HepG2 (cell line): ENCODE results near the gene IL22RA1. TPM values are rescaled to one million over a fixed set of nuclear protein-coding genes. Genes with fewer than 3 reads are reported as not detected.

Source experiments
- ATAC-seq: fragments of 200-7000 bp; cut with Tn5 transposase; 3 replicates; pipeline ENCODE4 v1.9.1; 2020; ENCODE audit warnings: mild to moderate bottlenecking, moderate library complexity
- Bru-seq: library from RNA; stranded (reverse); fragments of 400-500 nt; gene quantifications from one replicate; lab custom pipeline; 2021; lab: Mats Ljungman, UMichigan
- BruChase-seq, 2 experiments: library from RNA; stranded (reverse); fragments of 400-500 nt; gene quantifications; one replicate each; lab custom pipeline; 2021; lab: Mats Ljungman, UMichigan
- BruUV-seq: library from RNA; stranded (reverse); fragments of 400-500 nt; replicated peaks from 2 replicates; lab custom pipeline; 2021; lab: Mats Ljungman, UMichigan
- CTCF ChIA-PET: fragments of 300-600 bp; formaldehyde crosslinking; extraction: SDS; loops from one replicate; lab custom pipeline; 2021; ENCODE audit warnings: low total read pairs, inconsistent platforms, low intra/inter-chr PET ratio; lab: Yijun Ruan, JAX
- POLR2A ChIA-PET: fragments of 350-600 bp; sonication (Branson Sonifier 250); formaldehyde crosslinking; loops from one replicate; lab custom pipeline; 2020; ENCODE audit warnings: antibody characterized with exemption, inconsistent platforms; lab: Yijun Ruan, JAX
- DNase-seq: peaks from one replicate; pipeline ENCODE4 v3.0.0-alpha.2; 2015; ENCODE audit warnings: low spot score
- FAIRE-seq: peaks from 3 replicates; lab custom pipeline; 2011; peaks lifted over from hg19 to GRCh38; lab: Jason Lieb, UNC
- H2AFZ ChIP-seq: one replicate; pipeline ENCODE4 v1.6.1; 2011; ENCODE audit warnings: low read length, inconsistent platforms
- H3K27ac ChIP-seq: fragments of 300-600 bp; 3 replicates; pipeline ENCODE4 v1.8.0; 2011; ENCODE audit warnings: mixed run types, mild to moderate bottlenecking, mixed read lengths, low read length, inconsistent platforms; ENCODE audit not compliant: insufficient read depth; ENCODE audit errors: extremely low read length
- H3K27me3 ChIP-seq, 2 experiments: fragments of 200-600 bp in 1 of 2; 2 replicates in 1 of 2; 3 replicates in 1 of 2; pipeline versions ENCODE4 v1.6.0 to v1.8.0; 2011; ENCODE audit warnings: low read length in 2 of 2, mild to moderate bottlenecking in 2 of 2, moderate library complexity in 2 of 2, inconsistent platforms in 1 of 2; ENCODE audit not compliant: insufficient read depth in 2 of 2, control insufficient read depth in 1 of 2
- H3K36me3 ChIP-seq, 2 experiments: fragments of 200-600 bp in 1 of 2; replicated peaks in 1 of 2; 2 replicates in 1 of 2; 3 replicates in 1 of 2; pipeline versions ENCODE4 v1.5.1 to v1.8.0; 2011; ENCODE audit warnings: low read length in 2 of 2, inconsistent platforms in 1 of 2; ENCODE audit not compliant: insufficient read depth in 2 of 2, control insufficient read depth in 1 of 2
- H3K4me1 ChIP-seq: 2 replicates; pipeline ENCODE4 v1.5.1; 2012; ENCODE audit warnings: low read length, inconsistent platforms; ENCODE audit not compliant: insufficient read depth
- H3K4me2 ChIP-seq: 2 replicates; pipeline ENCODE4 v1.6.0; 2011; ENCODE audit warnings: low read depth, low read length, inconsistent platforms
- H3K4me3 ChIP-seq, 3 experiments: fragments of 200-600 bp in 1 of 3; sonication (generic), shearing (Covaris generic) in 1 of 3; replicated peaks in 1 of 3; 2 replicates each; pipeline ENCODE4 v1.5.1; 2011 to 2016; ENCODE audit warnings: low read length in 3 of 3, inconsistent platforms in 2 of 3, low read depth in 2 of 3, mild to moderate bottlenecking in 2 of 3, control low read depth in 1 of 3, mixed read lengths in 1 of 3; ENCODE audit not compliant: insufficient read depth in 1 of 3
- H3K79me2 ChIP-seq: one replicate; pipeline ENCODE4 v1.6.1; 2011; ENCODE audit warnings: low read length, inconsistent platforms; ENCODE audit not compliant: insufficient read depth
- H3K9ac ChIP-seq: 2 replicates; pipeline ENCODE4 v1.6.0; 2011; ENCODE audit warnings: mild to moderate bottlenecking, low read depth, low read length, inconsistent platforms; ENCODE audit not compliant: insufficient read depth
- H3K9me3 ChIP-seq: 2 replicates; pipeline ENCODE4 v1.5.1; 2012; ENCODE audit warnings: mild to moderate bottlenecking, low read length
- H4K20me1 ChIP-seq: 2 replicates; pipeline ENCODE4 v1.6.0; 2011; ENCODE audit warnings: inconsistent platforms, mild to moderate bottlenecking, low read length, moderate library complexity; ENCODE audit not compliant: insufficient read depth
- FOXO1 ChIP-seq: sonication (generic); formaldehyde crosslinking; IDR thresholded peaks from 2 replicates; pipeline ENCODE4 v1.4.0; 2020; ENCODE audit warnings: missing genetic modification reagents
- GATAD2A ChIP-seq: IDR thresholded peaks from 2 replicates; pipeline ENCODE4 v1.6.1; 2016
- MLXIP ChIP-seq: sonication (generic); formaldehyde crosslinking; IDR thresholded peaks from 2 replicates; pipeline ENCODE4 v1.9.0; 2021; ENCODE audit warnings: missing genetic modification reagents, borderline replicate concordance
- PHF8 ChIP-seq: sonication (generic); formaldehyde crosslinking; IDR thresholded peaks from 2 replicates; pipeline ENCODE4 v1.5.0; 2020; ENCODE audit warnings: missing genetic modification reagents
- RFXAP ChIP-seq: sonication (generic); formaldehyde crosslinking; IDR thresholded peaks from 2 replicates; pipeline ENCODE4 v1.4.0; 2020; ENCODE audit warnings: missing genetic modification reagents, borderline replicate concordance
- SAP130 ChIP-seq: IDR thresholded peaks from 2 replicates; pipeline ENCODE4 v1.6.1; 2016; ENCODE audit warnings: low read depth
- ZNF296 ChIP-seq: sonication (generic); formaldehyde crosslinking; conservative IDR thresholded peaks from 2 replicates; pipeline ENCODE4 v1.5.0; 2020; ENCODE audit warnings: mild to moderate bottlenecking, missing genetic modification reagents
- ZNF570 ChIP-seq: sonication (generic); formaldehyde crosslinking; IDR thresholded peaks from 2 replicates; pipeline ENCODE4 v1.4.0; 2020; ENCODE audit warnings: mild to moderate bottlenecking, missing genetic modification reagents, borderline replicate concordance
- WGBS: methylation state at CpG from one replicate; pipeline ENCODE4 v1.1.6; 2017; ENCODE audit warnings: low lambda C conversion rate; 5-methylcytosine and 5-hydroxymethylcytosine counted together
- in situ Hi-C: cut with HindIII; loops from 2 replicates; pipeline ENCODE4 v1.10.0; 2017; ENCODE audit warnings: low pct_unique_long_range_greater_than_20kb; ENCODE audit not compliant: extremely low pct_ligation_motif_present
- intact Hi-C: fragments of 100-400 bp; cut with micrococcal nuclease; formaldehyde crosslinking; loops from one replicate; pipeline ENCODE4 v1.10.0; 2022; ENCODE audit not compliant: unreplicated experiment
- long read RNA-seq, 2 experiments: library from RNA in 1 of 2; library from polyadenylated mRNA in 1 of 2; stranded (forward) in 1 of 2; unstranded in 1 of 2; transcript quantifications; one replicate each; pipeline ENCODE4 v2.0.0, GENCODE V29; 2019 to 2022
- polyA minus RNA-seq, 3 experiments: library from RNA; depleted of rRNA, polyadenylated mRNA; stranded (reverse); fragments of >200 nt; gene quantifications; 2 replicates each; pipeline ENCODE4 v1.2.3, GENCODE V29; 2011; ENCODE audit warnings: low replicate concordance in 1 of 3
- polyA plus RNA-seq, 8 experiments: library from polyadenylated mRNA; depleted of rRNA in 3 of 8; stranded (reverse) in 7 of 8; unstranded in 1 of 8; fragments of >200 nt; fragmentation: Illumina TruSeq in 4 of 8; extraction: Trizol in 4 of 8; gene quantifications; 2 replicates each; pipeline versions ENCODE4 v1.2.1 to v1.2.3, GENCODE V29; 2011 to 2016; ENCODE audit warnings: low read depth in 4 of 8, missing spikeins in 1 of 8, mixed read lengths in 1 of 8; ENCODE audit not compliant: insufficient read depth in 1 of 8
- total RNA-seq, 5 experiments: library from RNA; depleted of rRNA; stranded (reverse); fragments of >200 nt; fragmentation: Illumina TruSeq; extraction: Trizol; gene quantifications; 2 replicates each; pipeline ENCODE4 v1.2.3, GENCODE V29; 2016; ENCODE audit warnings: low read depth in 1 of 5

Gene IL22RA1, protein sequence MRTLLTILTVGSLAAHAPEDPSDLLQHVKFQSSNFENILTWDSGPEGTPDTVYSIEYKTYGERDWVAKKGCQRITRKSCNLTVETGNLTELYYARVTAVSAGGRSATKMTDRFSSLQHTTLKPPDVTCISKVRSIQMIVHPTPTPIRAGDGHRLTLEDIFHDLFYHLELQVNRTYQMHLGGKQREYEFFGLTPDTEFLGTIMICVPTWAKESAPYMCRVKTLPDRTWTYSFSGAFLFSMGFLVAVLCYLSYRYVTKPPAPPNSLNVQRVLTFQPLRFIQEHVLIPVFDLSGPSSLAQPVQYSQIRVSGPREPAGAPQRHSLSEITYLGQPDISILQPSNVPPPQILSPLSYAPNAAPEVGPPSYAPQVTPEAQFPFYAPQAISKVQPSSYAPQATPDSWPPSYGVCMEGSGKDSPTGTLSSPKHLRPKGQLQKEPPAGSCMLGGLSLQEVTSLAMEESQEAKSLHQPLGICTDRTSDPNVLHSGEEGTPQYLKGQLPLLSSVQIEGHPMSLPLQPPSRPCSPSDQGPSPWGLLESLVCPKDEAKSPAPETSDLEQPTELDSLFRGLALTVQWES
- total RNA-seq (2016; rRNA removed; fragmentation: Illumina TruSeq; extraction: Trizol) (2.1 and 4.4 TPM in 2 replicates), polyA plus RNA-seq (2011; rRNA removed) (10.2 and 13.3 TPM in 2 replicates), polyA minus RNA-seq (2011; rRNA and poly(A)+ RNA removed; ENCODE audit: low replicate concordance) (2.7 and 12.2 TPM in 2 replicates), Bru-seq, nascent RNA (percentile 42 among the genes with signal in this experiment), BruChase-seq, experiment 1, labeled RNA remaining after a 6-hour chase (percentile 41 among the genes with signal in this experiment), BruChase-seq, experiment 2, labeled RNA remaining after a 2-hour chase (percentile 40 among the genes with signal in this experiment)
- total RNA-seq (2016; cell fraction: cytosol; rRNA removed; fragmentation: Illumina TruSeq; extraction: Trizol; ENCODE audit: low read depth), result 0.91 and 1.6 TPM in 2 replicates
- total RNA-seq (2016; cell fraction: insoluble cytoplasmic fraction; rRNA removed; fragmentation: Illumina TruSeq; extraction: Trizol), result 1.5 and 4.4 TPM in 2 replicates
- total RNA-seq (2016; cell fraction: membrane; rRNA removed; fragmentation: Illumina TruSeq; extraction: Trizol), result 3.0 and 3.1 TPM in 2 replicates
- 4.5 and 6.1 TPM in 2 replicates for total RNA-seq (2016; cell fraction: nucleus; rRNA removed; fragmentation: Illumina TruSeq; extraction: Trizol)
- 5.9 and 6.0 TPM in 2 replicates for polyA plus RNA-seq (2011; cell fraction: cytosol; rRNA removed)
- 13.5 and 13.6 TPM in 2 replicates for polyA plus RNA-seq (2011; cell fraction: nucleus; rRNA removed)
- polyA plus RNA-seq (2012), result 11.8 and 14.1 TPM in 2 replicates
- 1.7 and 2.0 TPM in 2 replicates for polyA plus RNA-seq (2016; cell fraction: cytosol; fragmentation: Illumina TruSeq; extraction: Trizol; ENCODE audit: low read depth)
- polyA plus RNA-seq (2016; cell fraction: insoluble cytoplasmic fraction; fragmentation: Illumina TruSeq; extraction: Trizol; ENCODE audit: low read depth), result 2.8 and 3.9 TPM in 2 replicates
- polyA plus RNA-seq (2016; cell fraction: membrane; fragmentation: Illumina TruSeq; extraction: Trizol; ENCODE audit: low read depth), result 2.4 and 3.0 TPM in 2 replicates
- polyA plus RNA-seq (2016; cell fraction: nucleus; fragmentation: Illumina TruSeq; extraction: Trizol; ENCODE audit: insufficient read depth, low read depth), result 13.6 and 13.9 TPM in 2 replicates
- polyA minus RNA-seq (2011; cell fraction: cytosol; rRNA and poly(A)+ RNA removed), result 4.0 and 5.3 TPM in 2 replicates
- polyA minus RNA-seq (2011; cell fraction: nucleus; rRNA and poly(A)+ RNA removed), result 4.2 and 4.5 TPM in 2 replicates
- long read RNA-seq, experiment 1, transcript IL22RA1-201 (7 exons, 2,798 nt), result major isoform, 5 of 6 reads
- long read RNA-seq, experiment 1, partial matches to known transcripts, result 0 of 6 reads
- long read RNA-seq, experiment 1, other reads (novel, unspliced or antisense), result 1 of 6 reads
- long read RNA-seq, experiment 2, transcript IL22RA1-201 (7 exons, 2,798 nt), result major isoform, 7 of 11 reads
- long read RNA-seq, experiment 2, partial matches to known transcripts, result 1 of 11 reads
- long read RNA-seq, experiment 2, other reads (novel, unspliced or antisense), result 3 of 11 reads

DNA sequence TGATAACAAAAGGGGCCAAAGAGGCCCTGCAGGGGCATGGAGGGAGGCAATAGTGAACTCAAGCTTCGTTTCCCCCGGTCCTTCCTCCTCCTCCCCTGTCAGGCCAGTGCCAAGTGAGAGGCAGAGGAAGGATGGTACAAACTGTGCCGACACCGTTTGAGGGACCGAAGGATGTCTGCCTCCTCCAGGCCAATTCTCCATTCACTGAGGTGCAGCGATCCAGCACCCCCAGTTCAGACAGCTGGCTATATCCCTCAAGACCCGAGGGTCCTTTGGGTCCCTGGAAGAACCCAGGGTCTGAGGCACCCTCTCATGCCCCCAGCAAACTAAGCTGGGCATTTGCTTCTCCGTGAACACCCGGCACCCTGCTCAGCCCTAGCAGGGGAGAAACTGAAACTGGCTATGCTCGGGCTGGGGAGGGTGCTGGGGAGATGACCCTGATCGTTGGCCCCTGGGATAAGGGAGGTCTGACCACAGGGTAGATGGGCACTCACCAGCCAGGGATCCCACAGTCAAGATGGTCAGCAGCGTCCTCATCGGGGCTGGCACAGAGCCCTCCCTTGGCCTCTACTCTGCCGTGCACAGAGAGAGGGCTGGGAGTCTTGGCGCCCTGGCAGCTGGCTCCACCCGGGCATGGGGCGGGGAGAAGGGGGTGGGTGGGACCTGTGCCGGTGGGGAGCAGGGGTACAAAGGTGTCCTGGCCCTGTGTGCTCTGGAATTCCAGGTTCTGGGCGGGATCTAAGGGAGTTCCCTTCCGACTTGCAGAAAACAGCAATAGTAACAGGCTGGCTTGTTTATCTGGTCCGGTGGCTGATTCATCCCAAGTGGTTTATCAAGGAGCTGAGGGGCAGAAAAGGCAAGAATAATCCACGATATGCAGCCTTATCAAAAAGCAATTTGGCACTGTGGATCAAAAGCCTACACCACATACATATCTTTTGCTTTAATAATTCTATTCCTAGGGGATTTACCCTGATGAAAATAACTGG is at the start of gene IL22RA1:
TSS of gene IL22RA1 (minus strand) at position 595 of the 989 bp plus-strand sequence. CDS start at position 537, 58 bp downstream.
- Histone ChIP-seq H2AFZ (peak within 1 kb of the TSS; percentile 66), H3K9ac (peak within 1 kb of the TSS; percentile 67), H3K4me2 (peak within 1 kb of the TSS; percentile 96), H3K36me3 (peaks cover 0 to under 1% of the 10 kb centered on the region in 2 experiments; a peak in 1 of 5 replicates), H3K9me3 (no peaks in the 10 kb centered on the region), H3K27ac (peak within 1 kb of the TSS; percentile 34), H4K20me1 (no peaks in the 10 kb centered on the region), H3K27me3 (no peaks in the 10 kb centered on the region; a peak in 1 of 5 replicates), H3K4me3 (peak within 1 kb of the TSS; percentile 62 to 82 (median 68)), H3K4me1 (peaks cover 45% of the 10 kb centered on the region), H3K79me2 (no peaks in the 10 kb centered on the region)
- BruUV-seq, result TSS peak; percentile 62
- ATAC-seq, result peak; percentile 86
- WGBS, result 3% methylated on average over 15 of the region's 22 CpGs
- ChIA-PET CTCF (no interaction called here), POLR2A (interaction anchor here (0.6 to 3.2 kb wide), 11 partner anchors 7 to 624 kb away, joined by 3 to 24 read pairs (median 4); partner anchors contain the start of genes MYOM3, NIPAL3 and RCAN3)
- intact Hi-C loops (no loop called here), in situ Hi-C loops (no loop called here)
- peak; percentile 30 for FAIRE-seq
- DNase-seq, result peak; percentile 48
- TF ChIP-seq MLXIP (CRISPR knock-in tag), result no peak
- TF ChIP-seq RFXAP (CRISPR knock-in tag), result 0 out of 2 replicates have a peak, but pooled peaks have one; percentile 57
- TF ChIP-seq ZNF570 (CRISPR knock-in tag), result no peak
- TF ChIP-seq GATAD2A (CRISPR knock-in tag), result 0 out of 2 replicates have a peak, but pooled peaks have one; percentile 15
- peak; percentile 53 for TF ChIP-seq SAP130 (CRISPR knock-in tag)
- 0 out of 2 replicates have a peak, but pooled peaks have one; percentile 11 for TF ChIP-seq FOXO1 (CRISPR knock-in tag)
- no peak for TF ChIP-seq ZNF296 (CRISPR knock-in tag)
- peak; percentile 35; the same call in 1 of the 2 replicates for TF ChIP-seq PHF8 (CRISPR knock-in tag)
